Mammary epithelial cell (primary cell): ENCODE data around the gene WDR19.

Experiments used
- CTCF ChIP-seq, 2 donors: IDR thresholded peaks in 1 of 2; conservative IDR thresholded peaks in 1 of 2; 2 replicates each; pipeline ENCODE4 v1.5.1; 2011 to 2012; ENCODE audit warnings: inconsistent platforms in 2 of 2, low read length in 2 of 2, mild to moderate bottlenecking in 2 of 2, control low read depth in 1 of 2, low read depth in 1 of 2; ENCODE audit not compliant: insufficient read depth in 1 of 2; ENCODE audit errors: extremely low read depth in 1 of 2
- EZH2 ChIP-seq: IDR thresholded peaks from 2 replicates; pipeline ENCODE4 v1.6.1; 2012; ENCODE audit warnings: low read length, inconsistent platforms, borderline replicate concordance

GRCh38 chr4:39295784-39296183 is 113.5 kb downstream of the WDR19 start:
- no peak for TF ChIP-seq CTCF (conservative IDR thresholded peaks at IDR 0.05 in 1 of 2, IDR thresholded peaks at IDR 0.05 in 1 of 2; ENCODE audit: extremely low read depth in 1 of 2, insufficient read depth in 1 of 2, low read depth in 1 of 2, low read length in 2 of 2)
- no peak for TF ChIP-seq EZH2
